BLaER1 treated with 17β-estradiol and CSF1 and Interleukin-3, amounts not matched to agents 10 nM and 100 nM (cell line): Measurements from ENCODE around the gene CSKMT.

ENCODE experiments used
- H3K27ac ChIP-seq, 11 experiments: shearing (Covaris generic); formaldehyde crosslinking; 2 replicates each; pipeline ENCODE4 v1.8.1; 2022
- H3K27me3 ChIP-seq, 11 experiments: shearing (Covaris generic); formaldehyde crosslinking; 2 replicates each; pipeline ENCODE4 v1.8.1; 2022
- H3K36me3 ChIP-seq, 11 experiments: shearing (Covaris generic); formaldehyde crosslinking; 2 replicates each; pipeline ENCODE4 v1.8.1; 2022
- H3K4me1 ChIP-seq, 10 experiments: shearing (Covaris generic); formaldehyde crosslinking; 2 replicates each; pipeline ENCODE4 v1.8.1; 2022
- H3K4me2 ChIP-seq, 11 experiments: shearing (Covaris generic); formaldehyde crosslinking; 2 replicates each; pipeline ENCODE4 v1.8.1; 2022
- H3K4me3 ChIP-seq, 10 experiments: shearing (Covaris generic); formaldehyde crosslinking; 2 replicates each; pipeline ENCODE4 v1.8.1; 2022
- H3K9ac ChIP-seq, 11 experiments: shearing (Covaris generic); formaldehyde crosslinking; 2 replicates each; pipeline ENCODE4 v1.8.1; 2022
- H3K9me3 ChIP-seq, 11 experiments: shearing (Covaris generic); formaldehyde crosslinking; replicated peaks in 1 of 11; 2 replicates each; pipeline ENCODE4 v1.8.1; 2022
- H4K20me1 ChIP-seq, 11 experiments: shearing (Covaris generic); formaldehyde crosslinking; 2 replicates each; pipeline ENCODE4 v1.8.1; 2022
- Cebpa-rat ChIP-seq, 11 experiments: shearing (Covaris generic); IDR thresholded peaks; 2 replicates each; pipeline ENCODE4 v1.8.1; 2022

Gene CSKMT

DNA sequence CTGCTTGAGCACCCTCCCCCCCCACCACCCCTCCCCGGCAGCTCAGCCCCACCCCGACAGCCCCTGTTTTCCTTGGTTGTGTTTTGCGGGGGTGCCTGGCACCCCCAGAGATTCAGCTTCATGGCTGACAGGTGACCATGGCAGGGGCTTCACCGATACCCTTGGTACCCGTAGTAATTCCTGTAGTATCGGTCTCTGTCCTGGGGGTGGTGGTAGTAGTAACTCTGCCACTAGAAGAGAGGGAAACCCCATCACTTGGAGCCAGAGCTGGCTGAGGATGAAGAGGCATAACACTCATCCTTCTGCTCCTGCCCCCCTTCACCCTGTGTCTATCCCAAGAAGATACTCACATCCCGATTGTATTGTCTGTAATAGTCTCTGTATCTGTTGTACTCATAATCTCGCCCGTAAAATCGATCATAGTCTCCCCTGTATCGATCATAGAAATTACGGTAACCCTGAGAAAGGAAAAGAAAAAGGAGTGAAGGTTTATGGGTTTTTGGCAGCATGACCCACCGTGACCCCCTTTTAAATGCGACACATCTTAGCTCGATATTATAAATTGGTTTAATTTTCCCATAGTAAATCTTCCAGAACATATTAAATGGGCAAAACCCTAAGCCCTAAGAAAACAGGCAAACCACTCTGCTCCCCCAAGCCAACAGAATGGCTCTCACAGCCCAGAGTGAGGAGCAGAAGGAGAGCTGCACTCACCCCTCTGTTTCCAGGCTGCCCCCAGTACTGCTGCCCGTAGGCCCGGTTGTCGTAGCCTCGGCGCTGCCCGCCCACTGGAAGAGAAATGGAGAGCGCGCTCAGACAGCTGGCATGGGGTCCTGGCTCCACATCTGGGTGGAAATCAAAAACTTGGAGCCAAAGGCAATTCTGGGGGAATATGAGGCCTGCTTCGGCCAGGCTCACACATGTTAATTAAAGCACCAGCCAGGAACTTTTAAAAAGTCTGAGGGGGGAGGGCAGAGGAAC lies 50.3 kb downstream of the CSKMT start:
- Histone ChIP-seq H3K4me3 (no peak overlapping the region), H3K9ac (peak overlapping the region in 5 of 11 experiments; percentile 9 to 24 (median 15); a peak in 4 of 22 replicates), H3K4me2 (no peak overlapping the region), H3K4me1 (peaks cover 0 to 4% (median under 1%) of the 10 kb centered on the region in 10 experiments; a peak in 7 of 20 replicates), H4K20me1 (peaks cover 0 to 20% (median 4%) of the 10 kb centered on the region in 11 experiments; a peak in 9 of 22 replicates), H3K9me3 (no peaks in the 10 kb centered on the region), H3K36me3 (peaks cover 96 to 100% (median 97%) of the 10 kb centered on the region in 11 experiments), H3K27ac (no peak overlapping the region), H3K27me3 (no peaks in the 10 kb centered on the region)
- TF ChIP-seq Cebpa-rat (IDR thresholded peaks at IDR 0.05) = no peak

DNA sequence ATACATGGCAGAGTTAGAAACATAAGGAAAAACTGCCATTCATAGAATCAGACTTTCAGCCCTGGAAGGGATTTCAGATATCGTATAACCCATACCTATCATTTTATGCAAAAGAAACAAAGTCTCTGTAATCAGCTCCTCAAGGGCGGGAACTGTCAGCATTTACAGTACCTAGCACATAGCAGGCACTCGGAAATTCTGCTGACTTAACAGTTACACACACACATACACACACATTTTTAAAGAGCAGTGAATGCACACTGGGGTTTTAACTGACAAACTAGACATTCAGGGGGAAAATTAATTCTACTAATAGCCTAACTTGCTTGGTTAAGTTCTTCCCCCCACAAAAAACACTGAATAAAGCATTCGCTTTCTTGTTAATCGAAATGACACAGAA lies 51.1 kb downstream of the CSKMT start:
- H3K9me3 ChIP-seq = no peaks in the 10 kb centered on the region
- peaks cover 0 to 20% (median 4%) of the 10 kb centered on the region in 11 experiments; a peak in 9 of 22 replicates for H4K20me1 ChIP-seq
- H3K4me1 ChIP-seq = peaks cover 0 to 4% (median 0%) of the 10 kb centered on the region in 10 experiments; a peak in 2 of 20 replicates
- peaks cover 96 to 100% (median 97%) of the 10 kb centered on the region in 11 experiments for H3K36me3 ChIP-seq
- no peak overlapping the region for H3K4me2 ChIP-seq
- no peak overlapping the region for H3K4me3 ChIP-seq
- H3K27me3 ChIP-seq = no peaks in the 10 kb centered on the region
- H3K9ac ChIP-seq = peak overlapping the region in 4 of 11 experiments; percentile 3 to 26 (median 15); a peak in 1 of 22 replicates
- no peak overlapping the region; a peak in 1 of 22 replicates for H3K27ac ChIP-seq
- TF ChIP-seq Cebpa-rat (IDR thresholded peaks at IDR 0.05) = no peak

DNA sequence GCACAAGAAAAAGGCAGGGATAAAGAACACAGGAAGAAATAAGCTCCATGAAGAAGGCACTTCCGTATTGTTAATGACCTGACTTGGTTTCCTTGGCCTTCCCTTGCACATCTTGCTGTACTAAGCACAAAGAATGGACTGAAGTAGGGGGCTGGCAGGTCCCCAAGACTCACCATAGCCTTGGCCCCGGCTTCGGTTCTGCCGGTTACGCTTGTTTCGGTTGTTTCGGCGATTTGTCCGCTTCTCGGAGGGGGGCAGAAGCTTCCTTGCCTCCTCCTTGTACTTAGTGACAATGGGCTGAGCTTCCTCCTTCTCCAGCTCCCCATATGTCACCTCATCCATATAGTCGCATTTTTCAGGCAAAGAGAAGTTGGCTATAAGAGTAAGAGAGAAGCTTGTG lies 51.7 kb downstream of the CSKMT start:
- H3K27ac ChIP-seq = no peak overlapping the region; a peak in 1 of 22 replicates
- no peak for TF ChIP-seq Cebpa-rat (IDR thresholded peaks at IDR 0.05)
- no peak overlapping the region for H3K4me3 ChIP-seq
- no peaks in the 10 kb centered on the region for H3K9me3 ChIP-seq
- H3K36me3 ChIP-seq = peaks cover 96 to 100% (median 97%) of the 10 kb centered on the region in 11 experiments
- H3K4me2 ChIP-seq = no peak overlapping the region
- no peaks in the 10 kb centered on the region for H3K27me3 ChIP-seq
- H3K4me1 ChIP-seq = peaks cover 0 to 4% (median 0%) of the 10 kb centered on the region in 10 experiments; a peak in 3 of 20 replicates
- H4K20me1 ChIP-seq = peaks cover 2 to 23% (median 6%) of the 10 kb centered on the region in 11 experiments; a peak in 11 of 22 replicates
- peak overlapping the region in 6 of 11 experiments; percentile 3 to 28 (median 10); a peak in 3 of 22 replicates for H3K9ac ChIP-seq
